H1 (cell line): Measurements from ENCODE around the gene GPATCH2L. TPM values are rescaled to one million over a fixed set of nuclear protein-coding genes. Genes with fewer than 3 reads are reported as not detected.

Source experiments
- CTCF ChIA-PET: fragments of 300-600 bp; sonication (Branson Sonifier 250); formaldehyde crosslinking; loops from one replicate; lab custom pipeline; 2021; ENCODE audit not compliant: partially characterized antibody; lab: Charles Lee
- POLR2A ChIA-PET: fragments of 300-600 bp; sonication (Branson Sonifier 250); formaldehyde crosslinking; loops from one replicate; lab custom pipeline; 2021; ENCODE audit warnings: inconsistent platforms; ENCODE audit not compliant: partially characterized antibody; lab: Charles Lee
- DNase-seq, 2 experiments: peaks; one replicate each; pipeline versions ENCODE4 v3.0.0 to v3.0.0-alpha.2; 2010 to 2022; ENCODE audit warnings: low spot score in 2 of 2, low read depth in 1 of 2, mixed read lengths in 1 of 2
- FAIRE-seq: peaks from 2 replicates; lab custom pipeline; 2011; peaks lifted over from hg19 to GRCh38; lab: Jason Lieb, UNC
- H2AFZ ChIP-seq: 2 replicates; pipeline ENCODE4 v1.8.1; 2012; ENCODE audit warnings: low read length, inconsistent platforms
- H2AK5ac ChIP-seq: 2 replicates; pipeline ENCODE4 v1.6.1; 2013; ENCODE audit warnings: low read depth, low read length
- H2BK120ac ChIP-seq: replicated peaks from 2 replicates; pipeline ENCODE3; 2013; ENCODE audit warnings: low read depth, low read length, inconsistent platforms
- H2BK12ac ChIP-seq: 2 replicates; pipeline ENCODE4 v1.6.1; 2013; ENCODE audit warnings: low read depth, low read length
- H2BK15ac ChIP-seq: 2 replicates; pipeline ENCODE4 v1.6.1; 2013; ENCODE audit warnings: low read length
- H2BK20ac ChIP-seq: 2 replicates; pipeline ENCODE4 v1.6.1; 2013; ENCODE audit warnings: low read length
- H2BK5ac ChIP-seq: 2 replicates; pipeline ENCODE4 v1.6.1; 2013; ENCODE audit warnings: low read depth, low read length
- H3K14ac ChIP-seq: 2 replicates; pipeline ENCODE4 v1.6.1; 2013; ENCODE audit warnings: inconsistent platforms; ENCODE audit not compliant: insufficient read length
- H3K18ac ChIP-seq: 2 replicates; pipeline ENCODE4 v1.6.1; 2013; ENCODE audit warnings: low read length; ENCODE audit errors: extremely low read depth
- H3K23ac ChIP-seq: 2 replicates; pipeline ENCODE4 v1.6.1; 2013; ENCODE audit warnings: inconsistent platforms; ENCODE audit not compliant: insufficient read length
- H3K23me2 ChIP-seq: 2 replicates; pipeline ENCODE4 v1.6.1; 2013; ENCODE audit warnings: low read depth, low read length
- H3K27ac ChIP-seq: 2 replicates; pipeline ENCODE4 v1.6.1; 2011; ENCODE audit warnings: low read depth, low read length, inconsistent platforms
- H3K27me3 ChIP-seq, 4 experiments: replicated peaks in 1 of 4; 1 replicate in 1 of 4; 2 replicates in 3 of 4; pipeline versions ENCODE4 v1.6.1 to v1.8.1; 2011 to 2013; ENCODE audit warnings: low read length in 3 of 4, mild to moderate bottlenecking in 3 of 4, inconsistent platforms in 2 of 4, mixed read lengths in 2 of 4, moderate library complexity in 1 of 4; ENCODE audit not compliant: control insufficient read depth in 3 of 4, insufficient read depth in 3 of 4; ENCODE audit errors: extremely low read depth in 1 of 4
- H3K36me3 ChIP-seq, 4 experiments: 2 replicates each; pipeline versions ENCODE4 v1.6.1 to v1.8.1; 2011 to 2013; ENCODE audit warnings: mild to moderate bottlenecking in 4 of 4, low read length in 3 of 4, moderate library complexity in 2 of 4, control low read depth in 1 of 4, inconsistent platforms in 1 of 4; ENCODE audit not compliant: insufficient read depth in 4 of 4, control insufficient read depth in 2 of 4
- H3K4ac ChIP-seq: replicated peaks from 2 replicates; pipeline ENCODE3; 2013; ENCODE audit warnings: low read length, low read depth, mixed read lengths, inconsistent platforms; ENCODE audit not compliant: insufficient read length
- H3K4me1 ChIP-seq, 4 experiments: replicated peaks in 1 of 4; 1 replicate in 1 of 4; 2 replicates in 3 of 4; pipeline versions ENCODE4 v1.6.1 to v1.8.1; 2011 to 2013; ENCODE audit warnings: low read length in 3 of 4, inconsistent platforms in 2 of 4, mixed read lengths in 1 of 4; ENCODE audit not compliant: insufficient read depth in 4 of 4, control insufficient read depth in 3 of 4
- H3K4me2 ChIP-seq, 2 experiments: 2 replicates each; pipeline versions ENCODE4 v1.6.1 to v1.8.1; 2011 to 2013; ENCODE audit warnings: low read depth in 2 of 2, low read length in 2 of 2, control low read depth in 1 of 2, inconsistent platforms in 1 of 2, mild to moderate bottlenecking in 1 of 2; ENCODE audit not compliant: insufficient read depth in 1 of 2
- H3K4me3 ChIP-seq, 4 experiments: fragments of 200-600, 300-600 bp in 1 of 4; sonication (generic), shearing (Covaris generic), sonication (Bioruptor Twin) in 1 of 4; 2 replicates each; pipeline versions ENCODE4 v1.5.1 to v1.8.1; 2011 to 2016; ENCODE audit warnings: low read length in 4 of 4, low read depth in 3 of 4, control low read depth in 2 of 4, inconsistent platforms in 2 of 4, mild to moderate bottlenecking in 2 of 4, mixed read lengths in 1 of 4, moderate library complexity in 1 of 4; ENCODE audit not compliant: insufficient read depth in 2 of 4; ENCODE audit errors: extremely low read depth in 1 of 4
- H3K56ac ChIP-seq: replicated peaks from 2 replicates; pipeline ENCODE3; 2013; ENCODE audit warnings: low read depth, mild to moderate bottlenecking, mixed read lengths, low read length, inconsistent platforms; ENCODE audit not compliant: insufficient read length
- H3K79me1 ChIP-seq: 2 replicates; pipeline ENCODE4 v1.6.1; 2013; ENCODE audit warnings: low read depth, low read length, control low read depth
- H3K79me2 ChIP-seq, 2 experiments: 2 replicates each; pipeline versions ENCODE4 v1.6.1 to v1.8.1; 2012 to 2013; ENCODE audit warnings: low read length in 2 of 2, mild to moderate bottlenecking in 2 of 2, inconsistent platforms in 1 of 2; ENCODE audit not compliant: insufficient read depth in 2 of 2, control insufficient read depth in 1 of 2
- H3K9ac ChIP-seq, 4 experiments: replicated peaks in 1 of 4; 1 replicate in 1 of 4; 2 replicates in 3 of 4; pipeline versions ENCODE4 v1.6.1 to v1.8.1; 2011 to 2013; ENCODE audit warnings: low read depth in 3 of 4, low read length in 3 of 4, control low read depth in 2 of 4, mild to moderate bottlenecking in 2 of 4, moderate library complexity in 2 of 4, inconsistent platforms in 1 of 4; ENCODE audit errors: extremely low read depth in 1 of 4
- H3K9me3 ChIP-seq, 2 experiments: 2 replicates each; pipeline versions ENCODE4 v1.6.1 to v1.8.1; 2012 to 2013; ENCODE audit warnings: mild to moderate bottlenecking in 2 of 2, moderate library complexity in 2 of 2, control low read depth in 1 of 2, inconsistent platforms in 1 of 2, low read depth in 1 of 2, low read length in 1 of 2, mixed read lengths in 1 of 2; ENCODE audit not compliant: insufficient read depth in 2 of 2
- H4K20me1 ChIP-seq, 2 experiments: replicated peaks in 1 of 2; 2 replicates each; pipeline versions ENCODE3 to v1.8.1; 2011 to 2013; ENCODE audit warnings: inconsistent platforms in 2 of 2, low read length in 2 of 2, mild to moderate bottlenecking in 1 of 2; ENCODE audit not compliant: insufficient read depth in 2 of 2, control insufficient read depth in 1 of 2
- H4K5ac ChIP-seq: 2 replicates; pipeline ENCODE4 v1.6.1; 2013; ENCODE audit warnings: low read length, low read depth, mixed read lengths, inconsistent platforms; ENCODE audit not compliant: insufficient read length
- H4K8ac ChIP-seq: 2 replicates; pipeline ENCODE4 v1.8.0; 2013; ENCODE audit warnings: mild to moderate bottlenecking, moderate library complexity, low read length, inconsistent platforms; ENCODE audit not compliant: insufficient read depth; ENCODE audit errors: extremely low read depth
- H4K91ac ChIP-seq: replicated peaks from 2 replicates; pipeline ENCODE3; 2013; ENCODE audit warnings: low read length, mixed read lengths, inconsistent platforms; ENCODE audit not compliant: insufficient read length
- ATF3 ChIP-seq: IDR thresholded peaks from 2 replicates; pipeline ENCODE4 v1.6.1; 2011; ENCODE audit warnings: low read depth, mild to moderate bottlenecking, low read length; ENCODE audit not compliant: insufficient read depth
- BCL11A ChIP-seq, 2 experiments: IDR thresholded peaks; one replicate each; pipeline ENCODE4 v1.6.1; 2011; ENCODE audit warnings: low read depth in 2 of 2, low read length in 2 of 2, mild to moderate bottlenecking in 2 of 2
- CEBPB ChIP-seq: IDR thresholded peaks from 2 replicates; pipeline ENCODE4 v1.6.1; 2012; ENCODE audit warnings: low read depth, low read length
- CHD2 ChIP-seq: IDR thresholded peaks from 2 replicates; pipeline ENCODE4 v1.6.1; 2012; ENCODE audit warnings: low read length, improper control_type of control experiment
- HDAC6 ChIP-seq: IDR thresholded peaks from one replicate; pipeline ENCODE4 v1.7.1; 2012; ENCODE audit warnings: low read depth, mild to moderate bottlenecking, inconsistent platforms, low read length, moderate library complexity
- NRF1 ChIP-seq: IDR thresholded peaks from 2 replicates; pipeline ENCODE4 v1.6.1; 2011; ENCODE audit warnings: mild to moderate bottlenecking, low read depth, low read length, improper control_type of control experiment
- RNF2 ChIP-seq: fragments of 200-900, 300-1000 bp; sonication (generic); IDR thresholded peaks from 2 replicates; pipeline ENCODE4 v1.7.1; 2016; ENCODE audit warnings: borderline replicate concordance, low read depth, mild to moderate bottlenecking, antibody characterized with exemption, low read length; ENCODE audit not compliant: poor library complexity, severe bottlenecking; ENCODE audit errors: missing control alignments
- WGBS, 2 experiments: shearing (Covaris generic) in 1 of 2; methylation state at CpG; one replicate each; pipeline versions ENCODE4 v1.1.6 to v1.1.7; 2013 to 2015; ENCODE audit warnings: low lambda C conversion rate in 2 of 2, mixed read lengths in 2 of 2, inconsistent platforms in 1 of 2, low coverage in 1 of 2, missing lambda C conversion rate in 1 of 2; ENCODE audit not compliant: insufficient replicate concordance in 2 of 2, insufficient coverage in 1 of 2, insufficient read length in 1 of 2; ENCODE audit errors: extremely low coverage in 1 of 2, missing lambda C conversion rate in 1 of 2; 5-methylcytosine and 5-hydroxymethylcytosine counted together
- polyA plus RNA-seq, 7 experiments: library from polyadenylated mRNA; depleted of rRNA in 3 of 7; stranded (reverse) in 5 of 7; unstranded in 2 of 7; fragments of >200 nt in 5 of 7; fragments of 200-250 nt in 2 of 7; gene quantifications; 1 replicate in 5 of 7; 2 replicates in 1 of 7; 4 replicates in 1 of 7; pipeline versions ENCODE4 v1.2.1 to v1.2.3, GENCODE V29; 2011 to 2013; ENCODE audit warnings: missing spikeins in 2 of 7, mixed read lengths in 2 of 7
- total RNA-seq: library from RNA; stranded (reverse); fragmentation: NEBNext Ultra II Directional; extraction: Animal tissue kit (Norgen Biotek cat#: 25700); gene quantifications from 2 replicates; pipeline ENCODE4 v1.2.1, GENCODE V29; 2021

GPATCH2L gene
- total and polyA plus RNA-seq, 2 of the 8 experiments (the other 6 are each of a cell fraction or from before 2014, with no cell fraction given) = 26.0 to 54.9 TPM

- no peak overlapping the region for H3K56ac ChIP-seq
- H3K4ac ChIP-seq = no peak overlapping the region
- no peaks in the 10 kb centered on the region; the same call in 1 of the 2 replicates for H3K23me2 ChIP-seq
- TF ChIP-seq HDAC6 (no peak), ATF3 (no peak), CHD2 (no peak), RNF2 (no peak), BCL11A (IDR thresholded peaks at IDR 0.05; ENCODE audit: low read depth in 2 of 2, low read length in 2 of 2) (no peak), CEBPB (no peak), NRF1 (no peak)
- TF ChIP-seq, all 59 proteins: peak for 0
- Histone ChIP-seq H3K18ac (no peak overlapping the region), H2BK12ac (no peak overlapping the region), H2BK20ac (no peak overlapping the region), H2AFZ (no peak overlapping the region), H4K20me1 (no peaks in the 10 kb centered on the region), H4K91ac (no peak overlapping the region), H3K14ac (no peak overlapping the region), H3K9ac (no peak overlapping the region), H3K4me1 (peaks cover 0 to 4% (median under 1%) of the 10 kb centered on the region in 4 experiments; a peak in 3 of 7 replicates), H3K36me3 (no peaks in the 10 kb centered on the region), H2BK15ac (no peak overlapping the region), H3K79me1 (no peaks in the 10 kb centered on the region), H2BK5ac (no peak overlapping the region), H4K5ac (no peak overlapping the region), H2BK120ac (no peak overlapping the region), H3K23ac (no peak overlapping the region), H3K27me3 (no peaks in the 10 kb centered on the region), H3K4me3 (no peak overlapping the region), H3K79me2 (no peaks in the 10 kb centered on the region), H3K9me3 (peaks cover 3 to 6% of the 10 kb centered on the region in 2 experiments; a peak in 2 of 4 replicates), H3K27ac (no peak overlapping the region), H3K4me2 (no peak overlapping the region), H4K8ac (no peak overlapping the region), H2AK5ac (no peak overlapping the region)
- CTCF ChIA-PET = interaction anchor here (0.6 kb wide), 1 partner anchor 81 kb away, joined by 3 read pairs; the partner anchor contains the start of gene GPATCH2L
- no peak for FAIRE-seq
- POLR2A ChIA-PET = no interaction called here
- 90 to 100% methylated on average over 1 to 4 of the region's 4 CpGs for WGBS, 2 experiments
- no peak for DNase-seq
These were observed 81.1 kb downstream of the GPATCH2L start for GRCh38 chr14:76232800-76233199.
